Stimulated activated CD4-positive, alpha-beta T cell treated with anti-CD3 and anti-CD28 coated beads, TNF-alpha, amount 100 ng/mL, for 48 hours (primary cell): ENCODE measurements around the gene CCDC88B.

ENCODE experiments used
- DNase-seq, 3 donors: peaks; one replicate each; pipeline ENCODE4 v3.0.0-alpha.2; 2020; ENCODE audit warnings: low read depth in 3 of 3

Gene CCDC88B

GRCh38 chr11:64358907-64359711 is 19.1 kb downstream of the CCDC88B start, which contains the start of gene RPS6KA4:
TSS of gene RPS6KA4 (plus strand) at chr11:64359162. CDS start at chr11:64359236, 74 bp downstream.
- DNase-seq: peak in 1 of 3 donors; percentile 27

GRCh38 chr11:64359712-64360445 is 19.9 kb downstream of the CCDC88B start:
- no peak for DNase-seq

GRCh38 chr11:64360448-64360921 is 20.5 kb downstream of the CCDC88B start:
- no peak for DNase-seq

GRCh38 chr11:64361659-64362058 is 21.7 kb downstream of the CCDC88B start:
- DNase-seq: no peak

GRCh38 chr11:64362339-64362738 is 22.3 kb downstream of the CCDC88B start:
- no peak for DNase-seq

- DNase-seq: no peak
Observed at GRCh38 chr11:64364435-64364834, 24.4 kb downstream of the CCDC88B start.

- no peak for DNase-seq
Observed at GRCh38 chr11:64364911-64365310, 24.9 kb downstream of the CCDC88B start.

- DNase-seq: no peak
Observed at GRCh38 chr11:64366751-64367150, 26.7 kb downstream of the CCDC88B start.

GRCh38 chr11:64367931-64368672 is 28.1 kb downstream of the CCDC88B start:
- no peak for DNase-seq

- no peak for DNase-seq
Observed at GRCh38 chr11:64368673-64369074, 28.7 kb downstream of the CCDC88B start.

GRCh38 chr11:64369440-64370421 is 29.7 kb downstream of the CCDC88B start:
- DNase-seq: no peak

GRCh38 chr11:64371201-64371600 is 31.2 kb downstream of the CCDC88B start:
- DNase-seq: no peak

- DNase-seq: no peak
Observed at GRCh38 chr11:64372021-64372420, 32.0 kb downstream of the CCDC88B start.

GRCh38 chr11:64372802-64373597 is 33.0 kb downstream of the CCDC88B start:
- DNase-seq: no peak

GRCh38 chr11:64373598-64373974 is 33.6 kb downstream of the CCDC88B start:
- no peak for DNase-seq

GRCh38 chr11:64376071-64376470 is 36.1 kb downstream of the CCDC88B start:
- DNase-seq: no peak

GRCh38 chr11:64378335-64378880 is 38.4 kb downstream of the CCDC88B start:
- no peak for DNase-seq

- no peak for DNase-seq
Observed at GRCh38 chr11:64379160-64379559, 39.2 kb downstream of the CCDC88B start.

- no peak for DNase-seq
Observed at GRCh38 chr11:64379817-64380709, 40.1 kb downstream of the CCDC88B start.
